Prostate gland (tissue), 2 donors: ENCODE data around the gene ASIC2. TPM values are rescaled to one million over a fixed set of nuclear protein-coding genes. Genes with fewer than 3 reads are reported as not detected.

Experiments used
- DNase-seq: peaks from one replicate; pipeline ENCODE4 v3.0.0-alpha.2; 2019; ENCODE audit warnings: low spot score
- H3K27ac ChIP-seq, 2 donors: fragments of 200-600 bp; sonication (generic); 2 replicates each; pipeline ENCODE4 v1.5.1; 2017 to 2019
- H3K27me3 ChIP-seq: fragments of 200-600 bp; sonication (generic); replicated peaks from 2 replicates; pipeline ENCODE4 v1.5.1; 2019; ENCODE audit not compliant: insufficient read depth
- H3K36me3 ChIP-seq, 2 donors: fragments of 200-600 bp; sonication (generic); 1 replicate in 1 of 2; 2 replicates in 1 of 2; pipeline versions ENCODE4 v1.5.1 to v1.8.1; 2017 to 2019
- H3K4me1 ChIP-seq: fragments of 200-600 bp; sonication (generic); replicated peaks from 2 replicates; pipeline ENCODE4 v1.5.1; 2019
- H3K4me3 ChIP-seq, 2 donors: fragments of 200-600 bp; sonication (generic); 2 replicates each; pipeline ENCODE4 v1.5.1; 2017 to 2019
- H3K9me3 ChIP-seq: fragments of 200-600 bp; sonication (generic); 2 replicates; pipeline ENCODE4 v1.5.1; 2017
- POLR2A ChIP-seq: fragments of 450-650 bp; IDR thresholded peaks from one replicate; pipeline ENCODE4 v1.6.1; 2016; ENCODE audit warnings: antibody characterized with exemption, mild to moderate bottlenecking
- POLR2AphosphoS5 ChIP-seq: sonication (generic); formaldehyde crosslinking; IDR thresholded peaks from one replicate; pipeline ENCODE4 v1.6.1; 2017; ENCODE audit warnings: antibody characterized with exemption
- WGBS: methylation state at CpG from one replicate; pipeline ENCODE4 v1.1.5; 2018; 5-methylcytosine and 5-hydroxymethylcytosine counted together
- intact Hi-C: fragments of 100-400 bp; cut with DNase I; formaldehyde crosslinking; loops from one replicate; pipeline ENCODE4 v1.14.2; 2022
- total RNA-seq, 2 donors: library from RNA; depleted of rRNA; stranded (reverse); fragments of >200 nt; gene quantifications; one replicate each; pipeline ENCODE4 v1.1.0, GENCODE V29; 2016
- TF ChIP-seq, protein P1 (sequence below), 4 experiments: fragments of 200-600 bp in 2 of 4; fragments of 450-650 bp in 2 of 4; sonication (generic) in 2 of 4; IDR thresholded peaks; 1 replicate in 3 of 4; 2 replicates in 1 of 4; pipeline ENCODE4 v1.5.1; 2016 to 2019; ENCODE audit warnings: antibody characterized with exemption in 4 of 4, mild to moderate bottlenecking in 2 of 4, moderate library complexity in 2 of 4

The ASIC2 gene
- total RNA-seq, 2 donors from 2014 or later, result 3.2 TPM; not detected in 1

DNA sequence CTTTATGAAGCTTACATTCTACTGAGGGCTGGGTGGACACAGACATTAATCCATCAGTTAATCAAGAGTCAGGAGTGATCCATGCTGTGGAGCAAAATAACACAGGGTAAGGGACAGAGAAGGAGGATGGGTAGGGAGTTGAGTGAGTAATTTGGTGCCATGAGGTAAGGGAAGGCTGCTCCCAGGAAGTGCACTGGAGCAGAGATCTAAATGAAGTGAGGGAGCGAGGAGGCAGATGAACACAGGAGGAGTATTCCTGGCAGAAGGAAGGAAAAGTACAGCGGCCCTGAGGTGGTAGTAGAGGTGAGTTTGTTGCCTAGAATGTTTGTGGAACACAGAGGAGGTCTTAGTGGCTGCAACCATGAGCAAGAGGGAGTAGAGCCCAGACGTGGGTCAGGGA is 34.8 kb downstream of the ASIC2 start:
- H3K9me3 ChIP-seq, result no peaks in the 10 kb centered on the region
- intact Hi-C loops, result no loop called here
- H3K27ac ChIP-seq, result no peak overlapping the region
- 81% methylated on average over 3 of the region's 3 CpGs for WGBS
- DNase-seq, result no peak
- H3K27me3 ChIP-seq, result peaks cover 2% of the 10 kb centered on the region
- H3K4me3 ChIP-seq, result no peak overlapping the region
- no peaks in the 10 kb centered on the region for H3K36me3 ChIP-seq
- no peaks in the 10 kb centered on the region for H3K4me1 ChIP-seq
- TF ChIP-seq, protein P1, sequence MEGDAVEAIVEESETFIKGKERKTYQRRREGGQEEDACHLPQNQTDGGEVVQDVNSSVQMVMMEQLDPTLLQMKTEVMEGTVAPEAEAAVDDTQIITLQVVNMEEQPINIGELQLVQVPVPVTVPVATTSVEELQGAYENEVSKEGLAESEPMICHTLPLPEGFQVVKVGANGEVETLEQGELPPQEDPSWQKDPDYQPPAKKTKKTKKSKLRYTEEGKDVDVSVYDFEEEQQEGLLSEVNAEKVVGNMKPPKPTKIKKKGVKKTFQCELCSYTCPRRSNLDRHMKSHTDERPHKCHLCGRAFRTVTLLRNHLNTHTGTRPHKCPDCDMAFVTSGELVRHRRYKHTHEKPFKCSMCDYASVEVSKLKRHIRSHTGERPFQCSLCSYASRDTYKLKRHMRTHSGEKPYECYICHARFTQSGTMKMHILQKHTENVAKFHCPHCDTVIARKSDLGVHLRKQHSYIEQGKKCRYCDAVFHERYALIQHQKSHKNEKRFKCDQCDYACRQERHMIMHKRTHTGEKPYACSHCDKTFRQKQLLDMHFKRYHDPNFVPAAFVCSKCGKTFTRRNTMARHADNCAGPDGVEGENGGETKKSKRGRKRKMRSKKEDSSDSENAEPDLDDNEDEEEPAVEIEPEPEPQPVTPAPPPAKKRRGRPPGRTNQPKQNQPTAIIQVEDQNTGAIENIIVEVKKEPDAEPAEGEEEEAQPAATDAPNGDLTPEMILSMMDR (IDR thresholded peaks at IDR 0.05), result no peak
- TF ChIP-seq POLR2A (no peak), POLR2AphosphoS5 (no peak)

DNA sequence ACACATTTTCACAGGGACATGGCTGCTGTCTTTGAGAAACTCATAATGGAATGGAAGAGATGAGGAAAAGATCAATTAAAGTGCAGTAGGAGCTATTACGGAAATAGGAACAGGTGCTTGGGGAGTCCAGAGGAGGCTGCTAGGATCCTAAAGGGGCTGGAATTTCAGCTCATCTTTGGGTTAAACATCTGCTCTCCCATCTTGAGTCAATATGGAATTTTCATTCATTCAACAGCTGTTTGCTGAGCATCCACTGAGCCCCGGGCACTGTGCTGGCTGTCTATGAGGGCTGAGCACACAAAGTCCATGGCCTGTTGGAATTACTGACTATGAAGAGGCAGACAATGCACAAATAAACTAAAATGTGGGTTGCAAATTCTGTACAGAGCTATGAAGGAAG is 47.9 kb downstream of the ASIC2 start:
- no peaks in the 10 kb centered on the region for H3K9me3 ChIP-seq
- intact Hi-C loops, result no loop called here
- H3K4me1 ChIP-seq, result no peaks in the 10 kb centered on the region
- no peak for DNase-seq
- no peaks in the 10 kb centered on the region for H3K27me3 ChIP-seq
- H3K36me3 ChIP-seq, result no peaks in the 10 kb centered on the region
- H3K4me3 ChIP-seq, result no peak overlapping the region
- 84% methylated on average over 2 of the region's 2 CpGs for WGBS
- TF ChIP-seq POLR2AphosphoS5 (no peak), POLR2A (no peak)
- TF ChIP-seq, protein P1 (IDR thresholded peaks at IDR 0.05), result no peak
- no peak overlapping the region for H3K27ac ChIP-seq

DNA sequence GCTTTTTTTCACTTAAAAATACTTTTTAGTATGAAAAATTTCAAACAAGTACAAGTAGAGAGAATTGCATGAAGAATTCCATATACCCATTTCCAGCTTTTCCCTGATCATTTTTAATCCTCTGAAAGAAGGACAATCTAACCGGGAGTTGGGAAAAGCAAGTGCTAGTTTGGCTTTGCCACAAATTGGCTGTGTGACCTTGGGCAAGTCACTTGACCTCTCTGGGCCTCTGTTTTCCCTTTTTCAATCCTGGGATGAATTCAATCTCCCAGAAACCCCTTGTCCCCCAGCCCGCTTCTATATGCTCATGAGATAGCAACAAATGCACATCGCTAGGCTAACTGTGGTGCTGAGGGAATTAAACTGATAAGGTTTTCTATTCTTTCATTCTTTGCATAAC is 49.4 kb downstream of the ASIC2 start:
- TF ChIP-seq POLR2AphosphoS5, result no peak
- intact Hi-C loops, result no loop called here
- H3K4me1 ChIP-seq, result no peaks in the 10 kb centered on the region
- no peaks in the 10 kb centered on the region for H3K9me3 ChIP-seq
- H3K27ac ChIP-seq, result no peak overlapping the region
- 84% methylated on average over 3 of the region's 3 CpGs for WGBS
- no peak for DNase-seq
- H3K36me3 ChIP-seq, result no peaks in the 10 kb centered on the region
- H3K4me3 ChIP-seq, result no peak overlapping the region
- H3K27me3 ChIP-seq, result no peaks in the 10 kb centered on the region

DNA sequence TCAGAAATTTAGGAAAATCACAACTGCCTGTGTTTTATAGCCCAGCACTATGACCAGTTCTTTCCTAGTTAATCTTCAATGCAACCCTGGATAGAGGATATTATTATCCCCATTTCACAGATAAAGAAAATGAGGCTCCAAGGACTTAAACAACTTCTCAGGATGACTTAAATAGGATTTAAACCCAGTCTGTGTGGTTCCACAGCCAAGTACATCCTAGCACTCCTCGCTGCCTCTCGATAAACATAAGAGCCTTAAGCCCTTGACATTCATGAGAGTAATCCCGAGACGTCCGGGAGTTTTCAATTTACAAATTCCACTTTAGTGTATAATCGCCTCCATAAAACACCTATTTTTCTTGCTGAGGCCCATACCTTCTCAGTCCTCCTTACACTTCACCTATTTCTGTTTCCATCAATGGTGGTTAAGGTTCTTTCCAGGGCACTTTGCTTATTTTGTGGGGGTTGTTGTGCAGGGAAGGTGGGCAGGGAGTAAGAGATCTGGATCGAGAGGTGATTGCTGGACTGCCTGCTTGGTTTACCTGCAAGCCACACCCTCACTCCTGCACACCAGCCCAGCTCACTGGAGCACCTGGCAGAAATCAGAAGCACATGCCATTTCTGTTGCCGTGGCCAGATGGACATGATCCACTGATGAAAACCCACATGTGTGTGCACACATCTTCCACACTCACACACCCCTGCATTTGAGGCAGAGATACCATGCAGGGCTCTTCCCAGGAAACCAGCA is 50.5 kb downstream of the ASIC2 start:
- no peaks in the 10 kb centered on the region for H3K4me1 ChIP-seq
- H3K27me3 ChIP-seq, result no peaks in the 10 kb centered on the region
- WGBS, result 55% methylated on average over 8 of the region's 8 CpGs
- no peaks in the 10 kb centered on the region for H3K9me3 ChIP-seq
- intact Hi-C loops, result no loop called here
- DNase-seq, result no peak
- TF ChIP-seq, protein P1 (IDR thresholded peaks at IDR 0.05), result no peak
- TF ChIP-seq POLR2AphosphoS5 (no peak), POLR2A (no peak)
- H3K36me3 ChIP-seq, result no peaks in the 10 kb centered on the region
- no peak overlapping the region for H3K4me3 ChIP-seq
- H3K27ac ChIP-seq, result no peak overlapping the region

DNA sequence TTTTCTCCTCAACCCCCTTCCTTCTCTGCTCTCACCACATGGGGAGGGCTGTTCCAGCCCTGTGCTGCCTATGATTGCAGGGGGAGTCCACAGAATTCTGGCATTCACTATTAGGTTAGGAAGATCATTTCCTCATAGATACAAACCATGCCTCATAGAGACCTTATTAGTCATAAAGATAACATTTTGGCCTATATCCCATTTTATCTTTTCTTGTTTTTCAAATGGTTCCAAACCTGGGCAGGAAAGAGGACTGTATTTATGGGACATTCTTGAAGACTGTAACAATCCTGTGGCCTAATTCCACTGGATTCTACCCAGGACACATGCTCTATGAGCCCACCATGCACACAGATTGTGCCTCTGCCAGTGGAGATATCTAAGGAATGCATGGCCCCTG is 51.7 kb downstream of the ASIC2 start:
- DNase-seq, result no peak
- Histone ChIP-seq H3K27ac (no peak overlapping the region), H3K4me3 (no peak overlapping the region), H3K4me1 (no peaks in the 10 kb centered on the region), H3K27me3 (no peaks in the 10 kb centered on the region), H3K36me3 (no peaks in the 10 kb centered on the region), H3K9me3 (no peaks in the 10 kb centered on the region)
- intact Hi-C loops, result no loop called here
- no peak for TF ChIP-seq POLR2A
- TF ChIP-seq POLR2AphosphoS5, result no peak
- TF ChIP-seq, protein P1 (IDR thresholded peaks at IDR 0.05), result no peak
